ENCODE results near the gene OGA. TPM values are rescaled to one million over a fixed set of nuclear protein-coding genes. Genes with fewer than 3 reads are reported as not detected.

OGA gene
- total and polyA plus RNA-seq, 2 of the 8 experiments (the other 6 are each of a cell fraction or from before 2014, with no cell fraction given) = 31.2 to 107 TPM

DNA sequence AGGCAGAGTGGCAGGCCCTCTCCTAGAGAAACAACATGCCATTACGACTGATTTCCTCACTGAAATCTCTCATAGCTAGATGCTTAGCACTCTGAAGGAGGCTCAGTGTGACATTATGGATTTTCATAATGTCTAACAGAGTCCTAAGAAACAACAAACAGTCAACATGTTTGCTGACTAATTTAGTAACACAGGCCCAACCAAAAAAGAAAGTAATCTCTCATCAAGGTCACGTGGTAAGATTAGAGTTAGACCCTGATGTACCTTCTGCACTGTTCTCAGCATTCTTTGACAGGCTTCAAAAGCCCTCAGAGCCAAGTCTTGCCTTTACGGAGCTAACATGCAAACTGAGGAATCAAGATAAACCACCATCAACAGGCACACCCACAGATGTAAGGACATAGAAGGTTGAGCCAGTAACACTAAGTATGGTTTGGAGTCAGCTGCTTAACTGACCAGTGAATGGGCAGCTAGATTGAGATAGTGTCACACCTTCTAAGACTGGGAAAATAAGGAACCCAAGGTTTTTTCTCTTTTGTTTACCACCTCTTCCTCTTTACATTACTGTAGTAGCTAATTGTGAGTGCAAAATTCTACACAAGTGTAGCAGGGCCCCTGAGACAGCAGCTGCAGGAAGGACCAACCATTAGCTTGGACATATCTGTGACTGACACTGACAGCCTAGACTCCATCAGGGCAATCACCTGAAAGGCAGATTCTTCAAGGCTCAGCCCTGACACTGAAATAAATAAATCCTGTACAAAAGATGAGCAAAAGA lies 40.7 kb upstream of the OGA start:
- H4K5ac ChIP-seq (ENCODE audit: insufficient read length, low read depth, low read length) = no peak overlapping the region
- H3K23me2 ChIP-seq (ENCODE audit: low read depth, low read length) = no peaks in the 10 kb centered on the region
- no peak overlapping the region for H3K23ac ChIP-seq (ENCODE audit: insufficient read length)
- no peak overlapping the region for H2BK20ac ChIP-seq (ENCODE audit: low read length)
- H3K14ac ChIP-seq (ENCODE audit: insufficient read length) = no peak overlapping the region
- no peak overlapping the region for H2BK120ac ChIP-seq (replicated peaks; ENCODE audit: low read depth, low read length)
- H2BK5ac ChIP-seq (ENCODE audit: low read depth, low read length) = no peak overlapping the region
- no peak overlapping the region for H4K8ac ChIP-seq (ENCODE audit: extremely low read depth, insufficient read depth, low read length)
- no peak overlapping the region for H2AFZ ChIP-seq (ENCODE audit: low read length)
- H3K27me3 ChIP-seq (replicated peaks in 1 of 4; ENCODE audit: control insufficient read depth in 3 of 4, extremely low read depth in 1 of 4, insufficient read depth in 3 of 4, low read length in 3 of 4) = no peaks in the 10 kb centered on the region
- no peak overlapping the region for H3K9ac ChIP-seq (replicated peaks in 1 of 4; ENCODE audit: extremely low read depth in 1 of 4, low read depth in 3 of 4, low read length in 3 of 4)
- no peaks in the 10 kb centered on the region for H3K79me1 ChIP-seq (ENCODE audit: low read depth, low read length)
- FAIRE-seq = no peak
- no peak overlapping the region for H2AK5ac ChIP-seq (ENCODE audit: low read depth, low read length)
- H3K9me3 ChIP-seq (ENCODE audit: insufficient read depth in 2 of 2, low read depth in 1 of 2, low read length in 1 of 2) = peaks cover 0 to 6% of the 10 kb centered on the region in 2 experiments; a peak in 2 of 4 replicates
- no peak overlapping the region for H3K18ac ChIP-seq (ENCODE audit: extremely low read depth, low read length)
- ChIA-PET POLR2A (ENCODE audit: partially characterized antibody) (no interaction called here), CTCF (ENCODE audit: partially characterized antibody) (interaction anchor here (0.9 to 8.3 kb wide), 16 partner anchors 9 to 214 kb away, joined by 3 to 70 read pairs (median 4); partner anchors contain the start of gene KCNIP2)
- WGBS, 2 experiments (ENCODE audit: extremely low coverage in 1 of 2, insufficient coverage in 1 of 2, insufficient read length in 1 of 2, insufficient replicate concordance in 2 of 2, low coverage in 1 of 2, low lambda C conversion rate in 2 of 2, missing lambda C conversion rate in 1 of 2) = 89% methylated on average over 3 of the region's 3 CpGs; no CpG with 5 or more reads in 1 of the 2 experiments
- no peak overlapping the region for H3K56ac ChIP-seq (replicated peaks; ENCODE audit: insufficient read length, low read depth, low read length)
- H4K20me1 ChIP-seq (replicated peaks in 1 of 2; ENCODE audit: control insufficient read depth in 1 of 2, insufficient read depth in 2 of 2, low read length in 2 of 2) = no peaks in the 10 kb centered on the region
- no peak overlapping the region for H4K91ac ChIP-seq (replicated peaks; ENCODE audit: insufficient read length, low read length)
- no peak overlapping the region for H2BK15ac ChIP-seq (ENCODE audit: low read length)
- no peak overlapping the region for H3K4me2 ChIP-seq (ENCODE audit: insufficient read depth in 1 of 2, low read depth in 2 of 2, low read length in 2 of 2)
- no peaks in the 10 kb centered on the region for H3K4me1 ChIP-seq (replicated peaks in 1 of 4; ENCODE audit: control insufficient read depth in 3 of 4, insufficient read depth in 4 of 4, low read length in 3 of 4)
- H2BK12ac ChIP-seq (ENCODE audit: low read depth, low read length) = no peak overlapping the region
- DNase-seq (ENCODE audit: low read depth in 1 of 2, low spot score in 2 of 2) = no peak
- H3K79me2 ChIP-seq (ENCODE audit: control insufficient read depth in 1 of 2, insufficient read depth in 2 of 2, low read length in 2 of 2) = no peaks in the 10 kb centered on the region
- H3K4ac ChIP-seq (replicated peaks; ENCODE audit: insufficient read length, low read depth, low read length) = no peak overlapping the region
- no peak overlapping the region for H3K4me3 ChIP-seq (ENCODE audit: extremely low read depth in 1 of 4, insufficient read depth in 2 of 4, low read depth in 3 of 4, low read length in 4 of 4)
- H3K27ac ChIP-seq (ENCODE audit: low read depth, low read length) = no peak overlapping the region
- no peaks in the 10 kb centered on the region; a peak in 1 of 8 replicates for H3K36me3 ChIP-seq (ENCODE audit: control insufficient read depth in 2 of 4, insufficient read depth in 4 of 4, low read length in 3 of 4)
- TF ChIP-seq CHD2 (IDR thresholded peaks at IDR 0.05; ENCODE audit: low read length) (no peak), POU5F1 (IDR thresholded peaks at IDR 0.05; ENCODE audit: low read depth, low read length) (no peak), BCL11A (IDR thresholded peaks at IDR 0.05; ENCODE audit: low read depth in 2 of 2, low read length in 2 of 2) (no peak), CREB1 (IDR thresholded peaks at IDR 0.05) (no peak), RXRA (IDR thresholded peaks at IDR 0.05; ENCODE audit: insufficient read depth, low read depth, low read length) (no peak), ZNF274 (IDR thresholded peaks at IDR 0.05; ENCODE audit: borderline replicate concordance, extremely low read depth, low read length) (no peak), BACH1 (IDR thresholded peaks at IDR 0.05; ENCODE audit: low read length) (no peak), GTF2F1 (IDR thresholded peaks at IDR 0.05; ENCODE audit: borderline replicate concordance, low read depth, low read length) (no peak), JUND (IDR thresholded peaks at IDR 0.05; ENCODE audit: low read length) (no peak), NANOG (IDR thresholded peaks at IDR 0.05; ENCODE audit: insufficient read depth, low read depth, low read length, poor library complexity, severe bottlenecking) (no peak), RNF2 (IDR thresholded peaks at IDR 0.05; ENCODE audit: borderline replicate concordance, low read depth, low read length, missing control alignments, poor library complexity, severe bottlenecking) (no peak)
- TF ChIP-seq, protein P1, sequence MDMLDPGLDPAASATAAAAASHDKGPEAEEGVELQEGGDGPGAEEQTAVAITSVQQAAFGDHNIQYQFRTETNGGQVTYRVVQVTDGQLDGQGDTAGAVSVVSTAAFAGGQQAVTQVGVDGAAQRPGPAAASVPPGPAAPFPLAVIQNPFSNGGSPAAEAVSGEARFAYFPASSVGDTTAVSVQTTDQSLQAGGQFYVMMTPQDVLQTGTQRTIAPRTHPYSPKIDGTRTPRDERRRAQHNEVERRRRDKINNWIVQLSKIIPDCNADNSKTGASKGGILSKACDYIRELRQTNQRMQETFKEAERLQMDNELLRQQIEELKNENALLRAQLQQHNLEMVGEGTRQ (IDR thresholded peaks at IDR 0.05; ENCODE audit: low read length) = no peak

Measured in H1 (cell line).